Smooth muscle cell (in vitro differentiated cells): ENCODE results near the gene DUSP14. TPM values are rescaled to one million over a fixed set of nuclear protein-coding genes. Genes with fewer than 3 reads are reported as not detected.

Experiments
- DNase-seq: peaks from one replicate; lab custom pipeline; 2025; ENCODE audit not compliant: unreplicated experiment; lab: John Stamatoyannopoulos, UW
- H2AFZ ChIP-seq: fragments of 200-600 bp; sonication (generic); 2 replicates; pipeline ENCODE4 v1.6.0; 2016; ENCODE audit warnings: antibody characterized with exemption, low read depth, mild to moderate bottlenecking
- H3F3A ChIP-seq: fragments of 200-600 bp; sonication (generic); 2 replicates; pipeline ENCODE4 v1.6.0; 2017; ENCODE audit warnings: antibody characterized with exemption, low read depth
- H3K27ac ChIP-seq: fragments of 200-600 bp; sonication (generic); 2 replicates; pipeline ENCODE4 v1.5.1; 2016; ENCODE audit warnings: low read depth, mild to moderate bottlenecking
- H3K27me3 ChIP-seq: fragments of 200-600 bp; sonication (generic); 2 replicates; pipeline ENCODE4 v1.6.1; 2016; ENCODE audit warnings: low read depth, mild to moderate bottlenecking
- H3K36me3 ChIP-seq: fragments of 200-600 bp; sonication (generic); 2 replicates; pipeline ENCODE4 v1.5.1; 2016; ENCODE audit warnings: low read depth
- H3K4me1 ChIP-seq: fragments of 200-600 bp; sonication (generic); 2 replicates; pipeline ENCODE4 v1.5.1; 2016; ENCODE audit warnings: low read depth
- H3K4me2 ChIP-seq: fragments of 200-600 bp; sonication (generic); 2 replicates; pipeline ENCODE4 v1.6.0; 2016; ENCODE audit warnings: mild to moderate bottlenecking
- H3K4me3 ChIP-seq: fragments of 200-600 bp; sonication (generic); 2 replicates; pipeline ENCODE4 v1.5.1; 2016; ENCODE audit warnings: mild to moderate bottlenecking
- H3K79me2 ChIP-seq: fragments of 200-600 bp; sonication (generic); 2 replicates; pipeline ENCODE4 v1.6.0; 2016; ENCODE audit warnings: low read depth, mild to moderate bottlenecking
- H3K9ac ChIP-seq: fragments of 200-600 bp; sonication (generic); 2 replicates; pipeline ENCODE4 v1.6.0; 2016; ENCODE audit warnings: low read depth
- H3K9me3 ChIP-seq: fragments of 200-600 bp; sonication (generic); replicated peaks from 2 replicates; pipeline ENCODE4 v1.5.1; 2016; ENCODE audit warnings: low read depth
- H4K20me1 ChIP-seq: fragments of 200-600 bp; sonication (generic); 2 replicates; pipeline ENCODE4 v1.6.0; 2016; ENCODE audit warnings: low read depth
- WGBS: methylation state at CpG from one replicate; pipeline ENCODE4 v1.1.7; 2016; ENCODE audit warnings: low lambda C conversion rate; 5-methylcytosine and 5-hydroxymethylcytosine counted together
- polyA plus RNA-seq: library from polyadenylated mRNA; unstranded; fragments of >200 nt; fragmentation: Nextera tagmentation; extraction: Ambion mirVana; gene quantifications from 2 replicates; pipeline ENCODE4 v1.2.1, GENCODE V29; 2016
- total RNA-seq: library from RNA; depleted of rRNA; stranded (reverse); fragments of >200 nt; gene quantifications from 2 replicates; pipeline ENCODE4 v1.2.3, GENCODE V29; 2014
- TF ChIP-seq, protein P1 (sequence below): fragments of 200-600 bp; sonication (generic); IDR thresholded peaks from 2 replicates; pipeline ENCODE4 v1.5.1; 2017; ENCODE audit warnings: borderline replicate concordance, mild to moderate bottlenecking, antibody characterized with exemption; ENCODE audit not compliant: insufficient read depth, poor library complexity, severe bottlenecking

The DUSP14 gene
- total and polyA plus RNA-seq, 2 experiments from 2014 or later: 40.4 to 47.1 TPM

- H2AFZ ChIP-seq: no peak overlapping the region
- no peaks in the 10 kb centered on the region for H4K20me1 ChIP-seq
- H3K9me3 ChIP-seq: no peaks in the 10 kb centered on the region
- whole genome bisulfite sequencing: 93% methylated on average over 3 of the region's 3 CpGs
- no peaks in the 10 kb centered on the region for H3K79me2 ChIP-seq
- H3K27ac ChIP-seq: no peak overlapping the region
- no peaks in the 10 kb centered on the region for H3F3A ChIP-seq
- H3K4me3 ChIP-seq: no peak overlapping the region
- H3K27me3 ChIP-seq: no peaks in the 10 kb centered on the region
- no peak overlapping the region for H3K4me2 ChIP-seq
- H3K9ac ChIP-seq: no peak overlapping the region
- TF ChIP-seq, protein P1, sequence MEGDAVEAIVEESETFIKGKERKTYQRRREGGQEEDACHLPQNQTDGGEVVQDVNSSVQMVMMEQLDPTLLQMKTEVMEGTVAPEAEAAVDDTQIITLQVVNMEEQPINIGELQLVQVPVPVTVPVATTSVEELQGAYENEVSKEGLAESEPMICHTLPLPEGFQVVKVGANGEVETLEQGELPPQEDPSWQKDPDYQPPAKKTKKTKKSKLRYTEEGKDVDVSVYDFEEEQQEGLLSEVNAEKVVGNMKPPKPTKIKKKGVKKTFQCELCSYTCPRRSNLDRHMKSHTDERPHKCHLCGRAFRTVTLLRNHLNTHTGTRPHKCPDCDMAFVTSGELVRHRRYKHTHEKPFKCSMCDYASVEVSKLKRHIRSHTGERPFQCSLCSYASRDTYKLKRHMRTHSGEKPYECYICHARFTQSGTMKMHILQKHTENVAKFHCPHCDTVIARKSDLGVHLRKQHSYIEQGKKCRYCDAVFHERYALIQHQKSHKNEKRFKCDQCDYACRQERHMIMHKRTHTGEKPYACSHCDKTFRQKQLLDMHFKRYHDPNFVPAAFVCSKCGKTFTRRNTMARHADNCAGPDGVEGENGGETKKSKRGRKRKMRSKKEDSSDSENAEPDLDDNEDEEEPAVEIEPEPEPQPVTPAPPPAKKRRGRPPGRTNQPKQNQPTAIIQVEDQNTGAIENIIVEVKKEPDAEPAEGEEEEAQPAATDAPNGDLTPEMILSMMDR: no peak
- DNase-seq: no peak
- H3K4me1 ChIP-seq: no peaks in the 10 kb centered on the region
- no peaks in the 10 kb centered on the region for H3K36me3 ChIP-seq
Measured at GRCh38 chr17:37461668-37462067, 28.0 kb upstream of the DUSP14 start.

DNA sequence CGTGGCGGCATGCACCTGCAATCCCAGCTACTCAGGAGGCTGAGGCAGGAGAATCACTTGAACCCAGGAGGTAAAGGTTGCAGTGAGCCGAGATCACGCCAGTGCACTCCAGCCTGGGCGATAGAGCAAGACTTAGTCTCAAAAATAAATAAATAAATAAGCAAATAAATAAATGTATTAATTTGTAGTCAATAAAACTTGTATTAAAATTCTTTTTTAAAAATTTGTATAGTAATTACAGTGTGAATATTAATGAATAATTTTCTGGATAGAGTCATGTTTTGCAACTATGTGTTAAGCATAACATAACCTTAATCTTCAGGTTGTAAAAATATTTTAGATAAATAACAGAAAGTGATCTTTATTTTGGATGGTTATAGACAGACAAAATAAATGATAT lies 27.2 kb upstream of the DUSP14 start:
- no peaks in the 10 kb centered on the region for H3K36me3 ChIP-seq
- no peaks in the 10 kb centered on the region for H3K79me2 ChIP-seq
- TF ChIP-seq, protein P1: no peak
- H3K4me3 ChIP-seq: no peak overlapping the region
- DNase-seq: no peak
- no peaks in the 10 kb centered on the region for H3F3A ChIP-seq
- no peak overlapping the region for H3K4me2 ChIP-seq
- H4K20me1 ChIP-seq: no peaks in the 10 kb centered on the region
- no peaks in the 10 kb centered on the region for H3K27me3 ChIP-seq
- H3K9ac ChIP-seq: no peak overlapping the region
- H3K27ac ChIP-seq: no peak overlapping the region
- H3K4me1 ChIP-seq: no peaks in the 10 kb centered on the region
- no peaks in the 10 kb centered on the region for H3K9me3 ChIP-seq
- WGBS: 100% methylated on average over 5 of the region's 5 CpGs
- H2AFZ ChIP-seq: no peak overlapping the region

- Histone ChIP-seq H3K4me1 (no peaks in the 10 kb centered on the region), H3F3A (no peaks in the 10 kb centered on the region), H3K27ac (no peak overlapping the region), H3K4me2 (no peak overlapping the region), H3K36me3 (no peaks in the 10 kb centered on the region), H3K79me2 (no peaks in the 10 kb centered on the region), H4K20me1 (no peaks in the 10 kb centered on the region), H2AFZ (no peak overlapping the region), H3K9ac (no peak overlapping the region), H3K27me3 (no peaks in the 10 kb centered on the region), H3K9me3 (no peaks in the 10 kb centered on the region), H3K4me3 (no peak overlapping the region)
- no peak for DNase-seq
- TF ChIP-seq, protein P1: no peak
- 100% methylated on average over 3 of the region's 3 CpGs for WGBS
Measured at GRCh38 chr17:37463039-37463438, 26.7 kb upstream of the DUSP14 start.

- no peaks in the 10 kb centered on the region for H3K27me3 ChIP-seq
- WGBS: 94% methylated on average over 7 of the region's 7 CpGs
- H3K9ac ChIP-seq: peak overlapping the region; percentile 35
- H3K4me2 ChIP-seq: no peak overlapping the region
- H3K4me3 ChIP-seq: no peak overlapping the region
- DNase-seq: no peak
- no peaks in the 10 kb centered on the region for H3K4me1 ChIP-seq
- TF ChIP-seq, protein P1: no peak
- H3F3A ChIP-seq: no peaks in the 10 kb centered on the region
- peak overlapping the region; percentile 73 for H3K27ac ChIP-seq
- H3K79me2 ChIP-seq: no peaks in the 10 kb centered on the region
- no peaks in the 10 kb centered on the region for H3K9me3 ChIP-seq
- H2AFZ ChIP-seq: no peak overlapping the region
- H4K20me1 ChIP-seq: no peaks in the 10 kb centered on the region
- H3K36me3 ChIP-seq: no peaks in the 10 kb centered on the region
Measured at GRCh38 chr17:37465069-37465616, 24.5 kb upstream of the DUSP14 start.
